H1 (cell line): ENCODE data around the gene ZNF101. TPM values are rescaled to one million over a fixed set of nuclear protein-coding genes. Genes with fewer than 3 reads are reported as not detected.
A peak's percentile ranks its signal among the peaks of the same experiment; 100 is the strongest.

ENCODE experiments used
- BACH1 ChIP-seq: IDR thresholded peaks from 2 replicates; pipeline ENCODE4 v1.6.1; 2012; ENCODE audit warnings: low read length, improper control_type of control experiment
- BRCA1 ChIP-seq: IDR thresholded peaks from 2 replicates; pipeline ENCODE4 v1.6.1; 2012; ENCODE audit warnings: low read depth, low read length, improper control_type of control experiment
- CBX5 ChIP-seq: fragments of 300-800, 300-1000 bp; sonication (generic); IDR thresholded peaks from 2 replicates; pipeline ENCODE4 v1.7.1; 2016; ENCODE audit warnings: antibody characterized with exemption, low read length, low read depth
- CHD1 ChIP-seq: IDR thresholded peaks from 2 replicates; pipeline ENCODE4 v1.6.1; 2012; ENCODE audit warnings: low read depth, low read length, improper control_type of control experiment
- CHD2 ChIP-seq: IDR thresholded peaks from 2 replicates; pipeline ENCODE4 v1.6.1; 2012; ENCODE audit warnings: low read length, improper control_type of control experiment
- CREB1 ChIP-seq: IDR thresholded peaks from 2 replicates; pipeline ENCODE4 v1.6.1; 2012; ENCODE audit warnings: inconsistent platforms
- EGR1 ChIP-seq: IDR thresholded peaks from 2 replicates; pipeline ENCODE4 v1.6.1; 2011; ENCODE audit warnings: low read depth, low read length, borderline replicate concordance
- EP300 ChIP-seq, 2 experiments: IDR thresholded peaks; 1 replicate in 1 of 2; 2 replicates in 1 of 2; pipeline ENCODE4 v1.6.1; 2011 to 2012; ENCODE audit warnings: low read depth in 2 of 2, low read length in 2 of 2, mild to moderate bottlenecking in 2 of 2, borderline replicate concordance in 1 of 2, inconsistent platforms in 1 of 2, moderate library complexity in 1 of 2
- EZH2 ChIP-seq: fragments of 200-600 bp; sonication (generic); IDR thresholded peaks from 2 replicates; pipeline ENCODE4 v1.7.1; 2012; ENCODE audit warnings: low read depth, mild to moderate bottlenecking, moderate library complexity, low read length, inconsistent platforms; ENCODE audit not compliant: severe bottlenecking
- FOSL1 ChIP-seq: IDR thresholded peaks from 2 replicates; pipeline ENCODE4 v1.6.1; 2011; ENCODE audit warnings: mild to moderate bottlenecking, low read depth, low read length, moderate library complexity; ENCODE audit not compliant: insufficient read depth
- HDAC6 ChIP-seq: IDR thresholded peaks from one replicate; pipeline ENCODE4 v1.7.1; 2012; ENCODE audit warnings: low read depth, mild to moderate bottlenecking, inconsistent platforms, low read length, moderate library complexity
- KDM1A ChIP-seq: fragments of 200-600, 300-600 bp; sonication (generic); IDR thresholded peaks from 2 replicates; pipeline ENCODE4 v1.7.1; 2016; ENCODE audit warnings: mild to moderate bottlenecking, low read length, borderline replicate concordance
- PHF8 ChIP-seq: fragments of 200-600 bp; sonication (generic); conservative IDR thresholded peaks from 2 replicates; pipeline ENCODE4 v1.7.1; 2012; ENCODE audit warnings: low read depth, mild to moderate bottlenecking, inconsistent platforms, low read length, moderate library complexity
- POLR2AphosphoS5 ChIP-seq: IDR thresholded peaks from 2 replicates; pipeline ENCODE4 v1.6.1; 2011; ENCODE audit warnings: low read depth, low read length
- POU5F1 ChIP-seq: IDR thresholded peaks from 2 replicates; pipeline ENCODE4 v1.6.1; 2011; ENCODE audit warnings: low read depth, mild to moderate bottlenecking, low read length, moderate library complexity
- SIRT6 ChIP-seq: IDR thresholded peaks from one replicate; pipeline ENCODE4 v1.7.1; 2012; ENCODE audit warnings: low read length, inconsistent platforms
- SIX5 ChIP-seq: IDR thresholded peaks from 2 replicates; pipeline ENCODE4 v1.6.1; 2011; ENCODE audit warnings: mild to moderate bottlenecking, low read depth, low read length
- SUZ12 ChIP-seq: fragments of 200-600 bp; sonication (generic); IDR thresholded peaks from 2 replicates; pipeline ENCODE4 v1.6.1; 2012; ENCODE audit warnings: mild to moderate bottlenecking, inconsistent platforms, low read length, moderate library complexity, mixed read lengths
- TCF12 ChIP-seq: IDR thresholded peaks from 2 replicates; pipeline ENCODE4 v1.6.1; 2011; ENCODE audit warnings: low read depth, mild to moderate bottlenecking, low read length
- polyA plus RNA-seq, 7 experiments: library from polyadenylated mRNA; depleted of rRNA in 3 of 7; stranded (reverse) in 5 of 7; unstranded in 2 of 7; fragments of >200 nt in 5 of 7; fragments of 200-250 nt in 2 of 7; gene quantifications; 1 replicate in 5 of 7; 2 replicates in 1 of 7; 4 replicates in 1 of 7; pipeline versions ENCODE4 v1.2.1 to v1.2.3, GENCODE V29; 2011 to 2013; ENCODE audit warnings: missing spikeins in 2 of 7, mixed read lengths in 2 of 7
- total RNA-seq: library from RNA; stranded (reverse); fragmentation: NEBNext Ultra II Directional; extraction: Animal tissue kit (Norgen Biotek cat#: 25700); gene quantifications from 2 replicates; pipeline ENCODE4 v1.2.1, GENCODE V29; 2021
- TF ChIP-seq, protein P1 (sequence below): IDR thresholded peaks from 2 replicates; pipeline ENCODE4 v1.6.1; 2011; ENCODE audit warnings: low read length, improper control_type of control experiment
- TF ChIP-seq, protein P2 (sequence below), 3 experiments: IDR thresholded peaks; 1 replicate in 2 of 3; 2 replicates in 1 of 3; pipeline versions ENCODE4 v1.5.1 to v1.6.1; 2011; ENCODE audit warnings: low read length in 3 of 3, mild to moderate bottlenecking in 3 of 3, inconsistent platforms in 2 of 3, low read depth in 1 of 3, moderate library complexity in 1 of 3; ENCODE audit not compliant: insufficient read depth in 1 of 3; ENCODE audit errors: control extremely low read depth in 1 of 3

Gene ZNF101
- total and polyA plus RNA-seq, 2 of the 8 experiments (the other 6 are each of a cell fraction or from before 2014, with no cell fraction given) = 13.0 to 50.9 TPM

DNA sequence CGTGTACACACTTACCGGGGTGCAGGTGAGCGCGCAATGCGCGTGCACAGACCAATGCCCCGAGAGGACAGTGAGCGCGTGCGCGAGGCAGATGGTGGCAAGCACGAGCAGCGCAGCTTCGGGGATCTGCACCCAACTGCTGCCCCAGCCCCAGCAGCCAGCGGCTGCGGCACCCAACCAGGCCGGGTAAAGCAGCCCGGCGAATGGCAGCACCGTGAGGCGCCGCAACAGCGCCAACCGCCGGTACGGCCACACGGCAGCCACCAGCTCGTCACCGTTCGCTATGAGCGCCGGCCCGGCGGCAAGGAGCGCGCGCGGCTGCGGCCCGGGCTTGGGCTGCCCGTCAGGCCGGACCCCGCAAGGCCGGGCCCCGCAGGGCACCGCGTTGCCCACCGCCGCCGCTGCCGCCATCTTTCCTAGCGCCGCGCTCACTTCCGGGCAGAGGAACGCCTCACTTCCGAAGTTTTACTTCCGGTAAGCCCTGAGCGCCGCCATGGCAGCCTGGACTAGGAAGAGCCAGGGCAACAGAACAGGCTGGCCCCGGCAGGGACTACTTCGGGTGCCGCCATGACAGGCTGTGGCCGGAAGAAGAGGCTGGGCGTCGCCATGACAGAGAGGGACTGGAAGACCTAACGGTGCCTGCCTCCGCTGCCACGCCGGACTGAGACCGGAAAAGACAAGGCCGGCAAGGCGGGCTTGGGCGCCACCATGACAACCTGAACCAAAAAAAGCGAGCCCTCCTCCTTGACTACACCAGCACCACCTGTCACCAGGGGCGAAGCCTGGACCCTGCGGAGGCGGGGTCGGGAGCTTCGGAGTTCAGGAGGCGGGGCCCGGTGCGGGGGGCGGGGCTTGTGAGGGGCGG is 5.2 kb upstream of the ZNF101 start, which contains the start of gene ATP13A1 (continued):
- no peak for TF ChIP-seq FOSL1
- no peak for TF ChIP-seq BACH1
- no peak for TF ChIP-seq SUZ12
- TF ChIP-seq, protein P1, sequence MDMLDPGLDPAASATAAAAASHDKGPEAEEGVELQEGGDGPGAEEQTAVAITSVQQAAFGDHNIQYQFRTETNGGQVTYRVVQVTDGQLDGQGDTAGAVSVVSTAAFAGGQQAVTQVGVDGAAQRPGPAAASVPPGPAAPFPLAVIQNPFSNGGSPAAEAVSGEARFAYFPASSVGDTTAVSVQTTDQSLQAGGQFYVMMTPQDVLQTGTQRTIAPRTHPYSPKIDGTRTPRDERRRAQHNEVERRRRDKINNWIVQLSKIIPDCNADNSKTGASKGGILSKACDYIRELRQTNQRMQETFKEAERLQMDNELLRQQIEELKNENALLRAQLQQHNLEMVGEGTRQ = no peak
- no peak for TF ChIP-seq HDAC6
- no peak for TF ChIP-seq EZH2
- no peak for TF ChIP-seq CBX5
- TF ChIP-seq POU5F1 = no peak
- TF ChIP-seq PHF8 = peak; percentile 89
- TF ChIP-seq BRCA1 = no peak
- no peak; the same call in 1 of the 2 replicates for TF ChIP-seq POLR2AphosphoS5
- no peak for TF ChIP-seq SIRT6
- no peak for TF ChIP-seq SIX5
- no peak; the same call in 1 of the 2 replicates for TF ChIP-seq CREB1
- 0 out of 3 replicates have a peak, but pooled peaks of 1 of the 2 experiments have one; percentile 27 for TF ChIP-seq EP300 (IDR thresholded peaks at IDR 0.05; ENCODE audit: borderline replicate concordance in 1 of 2, low read depth in 2 of 2, low read length in 2 of 2)
- peak; percentile 94 for TF ChIP-seq EGR1
- no peak for TF ChIP-seq KDM1A
- no peak for TF ChIP-seq TCF12
- TF ChIP-seq CHD1 = no peak
- no peak for TF ChIP-seq CHD2
- TF ChIP-seq, protein P2, sequence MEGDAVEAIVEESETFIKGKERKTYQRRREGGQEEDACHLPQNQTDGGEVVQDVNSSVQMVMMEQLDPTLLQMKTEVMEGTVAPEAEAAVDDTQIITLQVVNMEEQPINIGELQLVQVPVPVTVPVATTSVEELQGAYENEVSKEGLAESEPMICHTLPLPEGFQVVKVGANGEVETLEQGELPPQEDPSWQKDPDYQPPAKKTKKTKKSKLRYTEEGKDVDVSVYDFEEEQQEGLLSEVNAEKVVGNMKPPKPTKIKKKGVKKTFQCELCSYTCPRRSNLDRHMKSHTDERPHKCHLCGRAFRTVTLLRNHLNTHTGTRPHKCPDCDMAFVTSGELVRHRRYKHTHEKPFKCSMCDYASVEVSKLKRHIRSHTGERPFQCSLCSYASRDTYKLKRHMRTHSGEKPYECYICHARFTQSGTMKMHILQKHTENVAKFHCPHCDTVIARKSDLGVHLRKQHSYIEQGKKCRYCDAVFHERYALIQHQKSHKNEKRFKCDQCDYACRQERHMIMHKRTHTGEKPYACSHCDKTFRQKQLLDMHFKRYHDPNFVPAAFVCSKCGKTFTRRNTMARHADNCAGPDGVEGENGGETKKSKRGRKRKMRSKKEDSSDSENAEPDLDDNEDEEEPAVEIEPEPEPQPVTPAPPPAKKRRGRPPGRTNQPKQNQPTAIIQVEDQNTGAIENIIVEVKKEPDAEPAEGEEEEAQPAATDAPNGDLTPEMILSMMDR (IDR thresholded peaks at IDR 0.05; ENCODE audit: control extremely low read depth in 1 of 3, insufficient read depth in 1 of 3, low read depth in 1 of 3, low read length in 3 of 3) = peak in 2 of 3 experiments; percentile 1 to 9; a peak in 1 of 4 replicates
